HG02763 (cell line): ENCODE results near the gene SLC2A14.
"Not testable (repeated sequence)": the region's sequence is repeated elsewhere in the genome, so short reads cannot be mapped to it uniquely, and the experiment has no call there.

Source experiments
- ATAC-seq: cut with Tn5 transposase; IDR thresholded peaks from one replicate; pipeline ENCODE4 v1.9.1; 2021; ENCODE audit warnings: mild to moderate bottlenecking, moderate library complexity; ENCODE audit not compliant: unreplicated experiment

SLC2A14 gene

DNA sequence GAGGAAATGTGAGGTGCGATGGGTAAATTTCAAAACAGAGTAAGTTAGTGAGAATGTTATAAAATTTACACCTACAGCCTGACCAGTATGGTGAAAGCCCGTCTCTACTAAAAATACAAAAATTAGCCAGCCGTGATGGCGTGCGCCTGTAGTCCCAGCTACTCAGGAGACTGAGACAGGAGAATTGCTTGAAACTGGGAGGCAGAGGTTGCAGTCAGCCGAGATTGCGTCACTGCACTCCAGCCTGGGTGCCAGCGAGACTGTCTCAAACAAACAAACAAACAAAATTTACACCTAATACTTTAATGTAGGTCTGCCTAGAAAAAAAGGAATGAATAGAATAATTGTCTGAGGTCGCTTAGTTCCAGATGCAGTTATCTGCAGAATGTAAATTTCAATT is 37.6 kb downstream of the SLC2A14 start:
- ATAC-seq, result no peak

- no peak for ATAC-seq
Measured at GRCh38 chr12:7834701-7835100, 38.0 kb downstream of the SLC2A14 start.

GRCh38 chr12:7833831-7834230 is 38.9 kb downstream of the SLC2A14 start:
- ATAC-seq, result no peak

GRCh38 chr12:7833201-7833600 is 39.5 kb downstream of the SLC2A14 start:
- ATAC-seq, result not testable (repeated sequence)

DNA sequence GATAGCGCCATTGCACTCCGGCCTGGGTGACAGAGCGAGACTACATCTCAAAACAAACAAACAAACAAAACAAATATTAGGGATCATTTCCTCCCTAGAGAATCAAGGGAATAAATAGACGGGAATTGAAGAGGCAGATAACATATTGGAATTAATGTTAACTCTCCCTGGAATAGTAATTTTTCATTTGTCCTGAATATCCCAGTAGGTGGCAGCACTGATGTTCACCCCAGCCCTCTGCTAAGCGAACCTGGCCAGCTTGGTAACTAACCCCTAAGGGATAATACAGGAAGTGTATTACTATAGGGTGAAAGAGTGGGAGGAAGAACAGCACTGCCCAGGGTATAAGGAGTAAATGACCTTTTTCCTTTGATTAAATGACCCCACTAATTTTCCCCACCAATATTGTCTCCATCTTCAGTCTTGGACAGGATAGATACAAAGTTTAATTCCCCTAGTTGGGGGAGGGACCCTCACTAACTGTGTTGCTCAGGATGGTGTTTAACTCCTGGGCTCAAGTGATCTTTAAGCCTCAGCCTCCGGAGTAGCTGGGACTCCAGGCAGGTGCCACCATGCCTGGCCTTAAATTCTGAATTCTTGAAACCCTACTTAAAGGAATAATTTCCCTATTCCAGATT is 40.5 kb downstream of the SLC2A14 start:
- ATAC-seq, result no peak

DNA sequence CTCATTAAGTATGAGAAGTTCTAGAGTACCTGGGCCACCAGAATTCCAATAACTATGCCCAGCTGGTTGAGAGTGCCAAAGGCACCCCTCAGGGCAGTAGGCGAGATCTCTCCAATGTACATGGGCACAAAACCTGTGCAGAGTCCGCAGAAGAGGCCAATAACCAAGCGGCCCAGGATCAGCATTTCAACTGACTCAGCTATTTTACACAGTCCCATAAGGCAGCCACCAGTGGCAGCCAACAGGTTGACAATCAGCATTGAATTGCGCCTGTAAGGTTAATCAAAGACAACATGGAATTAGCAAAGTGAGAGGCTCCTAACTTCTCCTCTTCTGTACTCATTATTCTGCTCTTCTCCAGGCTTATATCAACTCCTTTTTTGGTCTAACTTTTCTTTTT is 43.0 kb downstream of the SLC2A14 start:
- not testable (repeated sequence) for ATAC-seq

DNA sequence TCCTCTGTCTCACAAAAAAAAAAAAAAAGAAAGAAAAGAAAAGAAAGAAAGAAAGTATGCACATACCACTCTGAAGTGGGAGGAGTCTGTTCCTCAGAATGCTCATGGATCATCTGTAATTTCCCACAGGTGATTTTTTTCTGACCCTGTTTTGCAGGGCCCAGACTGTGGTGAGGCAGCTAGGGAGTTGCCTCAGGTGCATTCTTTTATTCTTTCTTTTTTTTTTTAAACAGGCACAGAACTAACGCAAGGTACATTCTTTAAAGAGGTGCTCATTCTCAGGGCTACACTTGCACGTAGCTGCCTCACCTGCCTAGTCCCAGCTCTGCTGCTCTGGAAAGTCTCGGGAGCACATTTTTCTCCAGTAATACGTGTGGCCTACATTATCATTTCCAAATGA is 47.0 kb downstream of the SLC2A14 start:
- not testable (repeated sequence) for ATAC-seq

- ATAC-seq, result no peak
Measured at GRCh38 chr12:7806863-7807487, 65.7 kb downstream of the SLC2A14 start.

- not testable (repeated sequence) for ATAC-seq
Measured at GRCh38 chr12:7806319-7806718, 66.4 kb downstream of the SLC2A14 start.

GRCh38 chr12:7801460-7801859 is 71.3 kb downstream of the SLC2A14 start:
- ATAC-seq, result no peak

DNA sequence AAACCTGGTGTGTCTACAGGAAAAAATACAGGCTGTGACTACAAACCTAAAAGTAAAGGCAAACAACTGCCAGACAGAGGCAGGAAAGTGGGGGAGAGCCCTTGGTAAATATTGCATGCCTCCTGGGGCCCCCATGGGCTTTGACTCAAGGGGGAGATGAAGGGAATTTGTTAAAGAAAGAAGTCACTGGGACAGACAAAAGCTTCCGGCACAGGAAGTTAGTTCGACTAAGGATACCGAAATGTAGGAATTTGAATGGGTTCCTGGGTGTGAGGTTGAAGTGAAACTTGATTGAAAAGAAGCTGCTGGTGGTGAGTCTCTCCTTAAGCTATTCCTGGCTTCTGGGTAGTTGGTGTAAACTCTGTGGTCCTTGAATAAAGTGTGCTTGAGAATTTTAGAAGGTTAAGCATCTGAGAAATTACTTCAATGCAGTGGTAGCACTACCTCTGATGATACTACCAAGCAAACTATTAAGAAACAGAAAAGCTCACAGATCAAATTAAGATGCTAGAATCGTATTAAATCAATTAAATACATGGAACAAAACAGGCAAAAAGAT is 73.9 kb downstream of the SLC2A14 start:
- not testable (repeated sequence) for ATAC-seq

GRCh38 chr12:7797698-7798398 is 74.9 kb downstream of the SLC2A14 start:
- ATAC-seq, result no peak

DNA sequence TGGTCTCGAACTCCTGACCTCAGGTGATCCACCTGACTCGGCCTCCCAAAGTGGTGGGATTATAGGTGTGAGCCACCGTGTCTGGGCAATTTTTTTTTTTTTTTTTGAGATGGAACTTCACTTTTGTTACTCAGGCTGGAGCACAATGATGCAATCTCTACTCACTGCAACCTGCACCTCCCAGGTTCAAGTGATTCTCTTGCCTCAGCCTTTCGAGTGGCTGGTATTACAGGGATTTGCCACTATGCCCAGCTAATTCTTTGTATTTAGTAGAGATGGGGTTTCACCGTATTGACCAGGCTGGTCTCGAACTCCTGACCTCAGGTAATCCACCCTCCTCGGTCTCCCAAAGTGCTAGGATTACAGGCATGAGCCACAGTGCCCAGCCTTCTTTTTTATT is 75.4 kb downstream of the SLC2A14 start:
- ATAC-seq, result not testable (repeated sequence)

- no peak for ATAC-seq
Measured at GRCh38 chr12:7793211-7793610, 79.5 kb downstream of the SLC2A14 start.

DNA sequence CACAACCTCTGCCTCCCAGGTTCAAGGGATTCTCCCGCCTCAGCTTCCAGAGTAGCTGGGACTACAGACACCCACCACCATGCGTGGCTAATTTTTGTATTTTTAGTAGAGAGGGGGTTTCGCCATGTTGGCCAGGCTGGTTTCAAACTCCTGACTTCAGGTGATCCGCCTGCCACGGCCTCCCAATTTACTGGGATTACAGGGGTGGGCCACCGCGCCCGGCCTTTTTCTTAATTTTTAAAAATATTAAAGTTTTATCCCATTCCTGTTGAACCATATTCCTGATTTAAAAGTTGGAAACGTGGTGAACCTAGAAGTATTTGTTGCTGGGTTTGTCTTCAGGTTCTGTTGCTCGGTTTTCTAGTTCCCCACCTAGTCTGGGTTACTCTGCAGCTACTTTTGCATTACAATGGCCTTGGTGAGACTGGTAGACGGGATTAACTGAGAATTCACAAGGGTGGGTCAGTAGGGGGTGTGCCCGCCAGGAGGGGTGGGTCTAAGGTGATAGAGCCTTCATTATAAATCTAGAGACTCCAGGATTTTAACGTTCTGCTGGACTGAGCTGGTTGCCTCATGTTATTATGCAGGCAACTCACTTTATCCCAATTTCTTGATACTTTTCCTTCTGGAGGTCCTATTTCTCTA is 83.7 kb downstream of the SLC2A14 start, which contains the start of gene NANOG:
Gene NANOG (plus strand): TSS at position 519 of the 645 bp plus-strand sequence. CDS start 213 bp downstream, outside the sequence.
- not testable (repeated sequence) for ATAC-seq

DNA sequence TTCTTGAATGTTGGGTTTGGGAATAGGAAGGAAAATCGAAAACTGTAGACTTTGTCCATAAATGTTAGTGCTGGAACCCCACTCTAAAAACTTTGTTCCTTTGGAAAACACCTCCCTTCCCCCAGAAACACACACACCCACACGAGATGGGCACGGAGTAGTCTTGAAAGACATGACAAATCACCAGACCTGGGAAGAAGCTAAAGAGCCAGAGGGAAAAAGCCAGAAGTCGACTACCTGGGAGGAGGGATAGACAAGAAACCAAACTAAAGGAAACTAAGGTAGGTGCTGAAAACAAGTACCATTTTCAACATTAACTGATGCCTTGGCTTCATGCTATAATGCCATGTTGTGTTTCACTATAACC is 84.4 kb downstream of the SLC2A14 start:
- no peak for ATAC-seq

DNA sequence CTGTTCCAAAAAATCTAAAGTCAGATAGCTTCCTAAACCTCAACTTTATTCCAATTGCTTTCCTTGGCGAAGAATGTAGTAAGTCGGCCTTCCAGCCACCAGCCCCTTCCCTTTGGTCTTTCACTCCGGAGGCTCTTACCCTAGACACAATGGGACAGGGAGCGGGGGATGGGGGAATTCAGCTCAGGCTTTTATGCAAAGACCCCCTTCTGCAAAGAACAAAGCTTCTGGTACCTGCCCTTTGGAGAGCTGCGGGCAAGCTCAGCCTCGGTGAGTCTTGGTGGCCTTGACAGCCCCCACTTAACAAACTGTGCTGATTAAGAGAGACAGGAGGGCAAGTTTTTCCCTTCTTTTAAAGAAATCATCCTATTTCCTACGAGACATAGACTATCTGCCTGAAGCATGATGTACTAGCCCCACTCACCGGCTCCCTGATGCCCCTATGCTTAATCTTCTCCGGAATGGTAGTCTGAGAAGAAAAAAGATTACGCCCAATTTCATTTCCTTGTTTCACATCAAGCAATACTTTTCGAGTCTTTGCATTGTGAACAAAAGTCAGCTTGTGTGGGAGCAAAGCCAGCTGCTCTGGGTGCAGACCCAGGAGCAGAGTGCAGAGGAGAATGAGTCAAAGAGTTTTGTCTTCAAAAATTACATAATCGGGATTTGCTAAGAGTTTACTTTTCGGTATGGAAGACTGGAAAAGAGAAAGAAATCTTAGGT is 85.0 kb downstream of the SLC2A14 start:
- no peak for ATAC-seq

- ATAC-seq, result no peak
Measured at GRCh38 chr12:7784701-7785100, 88.0 kb downstream of the SLC2A14 start.

GRCh38 chr12:7783433-7783832 is 89.3 kb downstream of the SLC2A14 start:
- ATAC-seq, result not testable (repeated sequence)

DNA sequence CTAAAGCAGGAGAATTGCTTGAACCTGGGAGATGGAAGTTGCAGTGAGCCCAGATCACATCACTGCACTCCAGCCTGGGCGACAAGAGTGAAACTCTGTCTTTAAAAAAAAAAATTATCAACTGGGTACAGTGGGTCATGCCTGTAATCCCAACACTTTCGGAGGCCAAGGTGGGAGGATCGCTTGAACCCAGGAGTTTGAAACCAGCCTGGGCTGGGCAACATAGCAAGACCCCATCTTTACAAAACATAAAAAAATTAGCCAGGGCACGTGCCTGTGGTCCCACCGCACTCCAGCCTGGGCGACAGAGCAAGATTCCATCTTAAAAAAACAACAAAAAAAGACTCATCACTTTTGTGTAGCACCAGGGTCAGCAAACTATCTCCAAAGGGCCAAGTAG is 90.7 kb downstream of the SLC2A14 start:
- ATAC-seq, result no peak

GRCh38 chr12:7781274-7781673 is 91.4 kb downstream of the SLC2A14 start:
- no peak for ATAC-seq
